GM21723 (cell line): Measurements from ENCODE around the gene NFYC.

ENCODE experiments used
- ATAC-seq: cut with Tn5 transposase; IDR thresholded peaks from one replicate; pipeline ENCODE4 v1.9.1; 2021; ENCODE audit warnings: mild to moderate bottlenecking, moderate library complexity; ENCODE audit not compliant: unreplicated experiment

NFYC gene

GRCh38 chr1:40756523-40756922 is 65.0 kb downstream of the NFYC start:
- ATAC-seq: no peak

GRCh38 chr1:40757084-40757483 is 65.6 kb downstream of the NFYC start:
- no peak for ATAC-seq

- no peak for ATAC-seq
Measured at GRCh38 chr1:40758004-40758403, 66.5 kb downstream of the NFYC start.

- no peak for ATAC-seq
Measured at GRCh38 chr1:40758578-40759343, 67.3 kb downstream of the NFYC start.

GRCh38 chr1:40760984-40761383 is 69.5 kb downstream of the NFYC start:
- no peak for ATAC-seq

GRCh38 chr1:40762144-40762923 is 70.8 kb downstream of the NFYC start:
- ATAC-seq: no peak

GRCh38 chr1:40763742-40764532 is 72.4 kb downstream of the NFYC start:
- no peak for ATAC-seq

- no peak for ATAC-seq
Measured at GRCh38 chr1:40764981-40765380, 73.5 kb downstream of the NFYC start.

- no peak for ATAC-seq
Measured at GRCh38 chr1:40766017-40766416, 74.5 kb downstream of the NFYC start.

- no peak for ATAC-seq
Measured at GRCh38 chr1:40766560-40766959, 75.1 kb downstream of the NFYC start.

- no peak for ATAC-seq
Measured at GRCh38 chr1:40768146-40768990, 76.9 kb downstream of the NFYC start.

- no peak for ATAC-seq
Measured at GRCh38 chr1:40769815-40770214, 78.3 kb downstream of the NFYC start.

GRCh38 chr1:40770296-40771070 is 79.0 kb downstream of the NFYC start:
- ATAC-seq: no peak

- ATAC-seq: no peak
Measured at GRCh38 chr1:40772146-40772955, 80.8 kb downstream of the NFYC start.

GRCh38 chr1:40773748-40774265 is 82.3 kb downstream of the NFYC start:
- ATAC-seq: no peak

- ATAC-seq: no peak
Measured at GRCh38 chr1:40774266-40774998, 82.9 kb downstream of the NFYC start.

GRCh38 chr1:40776236-40777072 is 85.0 kb downstream of the NFYC start:
- ATAC-seq: no peak
